ENCODE measurements around the gene PIK3C2G.

The PIK3C2G gene, protein sequence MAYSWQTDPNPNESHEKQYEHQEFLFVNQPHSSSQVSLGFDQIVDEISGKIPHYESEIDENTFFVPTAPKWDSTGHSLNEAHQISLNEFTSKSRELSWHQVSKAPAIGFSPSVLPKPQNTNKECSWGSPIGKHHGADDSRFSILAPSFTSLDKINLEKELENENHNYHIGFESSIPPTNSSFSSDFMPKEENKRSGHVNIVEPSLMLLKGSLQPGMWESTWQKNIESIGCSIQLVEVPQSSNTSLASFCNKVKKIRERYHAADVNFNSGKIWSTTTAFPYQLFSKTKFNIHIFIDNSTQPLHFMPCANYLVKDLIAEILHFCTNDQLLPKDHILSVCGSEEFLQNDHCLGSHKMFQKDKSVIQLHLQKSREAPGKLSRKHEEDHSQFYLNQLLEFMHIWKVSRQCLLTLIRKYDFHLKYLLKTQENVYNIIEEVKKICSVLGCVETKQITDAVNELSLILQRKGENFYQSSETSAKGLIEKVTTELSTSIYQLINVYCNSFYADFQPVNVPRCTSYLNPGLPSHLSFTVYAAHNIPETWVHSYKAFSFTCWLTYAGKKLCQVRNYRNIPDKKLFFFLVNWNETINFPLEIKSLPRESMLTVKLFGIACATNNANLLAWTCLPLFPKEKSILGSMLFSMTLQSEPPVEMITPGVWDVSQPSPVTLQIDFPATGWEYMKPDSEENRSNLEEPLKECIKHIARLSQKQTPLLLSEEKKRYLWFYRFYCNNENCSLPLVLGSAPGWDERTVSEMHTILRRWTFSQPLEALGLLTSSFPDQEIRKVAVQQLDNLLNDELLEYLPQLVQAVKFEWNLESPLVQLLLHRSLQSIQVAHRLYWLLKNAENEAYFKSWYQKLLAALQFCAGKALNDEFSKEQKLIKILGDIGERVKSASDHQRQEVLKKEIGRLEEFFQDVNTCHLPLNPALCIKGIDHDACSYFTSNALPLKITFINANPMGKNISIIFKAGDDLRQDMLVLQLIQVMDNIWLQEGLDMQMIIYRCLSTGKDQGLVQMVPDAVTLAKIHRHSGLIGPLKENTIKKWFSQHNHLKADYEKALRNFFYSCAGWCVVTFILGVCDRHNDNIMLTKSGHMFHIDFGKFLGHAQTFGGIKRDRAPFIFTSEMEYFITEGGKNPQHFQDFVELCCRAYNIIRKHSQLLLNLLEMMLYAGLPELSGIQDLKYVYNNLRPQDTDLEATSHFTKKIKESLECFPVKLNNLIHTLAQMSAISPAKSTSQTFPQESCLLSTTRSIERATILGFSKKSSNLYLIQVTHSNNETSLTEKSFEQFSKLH (N-terminal part only)
- long read RNA-seq, partial matches to known transcripts: 0 of 1 reads
- long read RNA-seq, other reads (novel, unspliced or antisense): 1 of 1 reads

GRCh38 chr12:18261273-18261672, at the start of gene PIK3C2G:
TSS of gene PIK3C2G (plus strand) at chr12:18261518. CDS start at chr12:18282082, 20,564 bp downstream.
- Histone ChIP-seq H3K4me3 (replicated peaks; ENCODE audit: insufficient read depth, low read length) (no peak within 1 kb of the TSS), H3K27ac (replicated peaks) (no peak within 1 kb of the TSS), H3K27me3 (ENCODE audit: insufficient read depth, poor library complexity, severe bottlenecking) (no peaks in the 10 kb centered on the region)
- DNase-seq (ENCODE audit: low read depth in 1 of 2, low spot score in 1 of 2): no peak
- TF ChIP-seq SPI1 (IDR thresholded peaks at IDR 0.05; ENCODE audit: borderline replicate concordance, low read depth) (no peak), POLR2AphosphoS5 (IDR thresholded peaks at IDR 0.05; ENCODE audit: low read depth) (no peak), REST (IDR thresholded peaks at IDR 0.05; ENCODE audit: insufficient replicate concordance, low read depth) (no peak), GABPA (IDR thresholded peaks at IDR 0.05; ENCODE audit: low read depth) (no peak)
- TF ChIP-seq, protein P1, sequence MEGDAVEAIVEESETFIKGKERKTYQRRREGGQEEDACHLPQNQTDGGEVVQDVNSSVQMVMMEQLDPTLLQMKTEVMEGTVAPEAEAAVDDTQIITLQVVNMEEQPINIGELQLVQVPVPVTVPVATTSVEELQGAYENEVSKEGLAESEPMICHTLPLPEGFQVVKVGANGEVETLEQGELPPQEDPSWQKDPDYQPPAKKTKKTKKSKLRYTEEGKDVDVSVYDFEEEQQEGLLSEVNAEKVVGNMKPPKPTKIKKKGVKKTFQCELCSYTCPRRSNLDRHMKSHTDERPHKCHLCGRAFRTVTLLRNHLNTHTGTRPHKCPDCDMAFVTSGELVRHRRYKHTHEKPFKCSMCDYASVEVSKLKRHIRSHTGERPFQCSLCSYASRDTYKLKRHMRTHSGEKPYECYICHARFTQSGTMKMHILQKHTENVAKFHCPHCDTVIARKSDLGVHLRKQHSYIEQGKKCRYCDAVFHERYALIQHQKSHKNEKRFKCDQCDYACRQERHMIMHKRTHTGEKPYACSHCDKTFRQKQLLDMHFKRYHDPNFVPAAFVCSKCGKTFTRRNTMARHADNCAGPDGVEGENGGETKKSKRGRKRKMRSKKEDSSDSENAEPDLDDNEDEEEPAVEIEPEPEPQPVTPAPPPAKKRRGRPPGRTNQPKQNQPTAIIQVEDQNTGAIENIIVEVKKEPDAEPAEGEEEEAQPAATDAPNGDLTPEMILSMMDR (IDR thresholded peaks at IDR 0.05; ENCODE audit: insufficient read depth, low read length): no peak

GRCh38 chr12:18217966-18218365, 43.4 kb upstream of the PIK3C2G start:
- DNase-seq (ENCODE audit: low read depth in 1 of 2, low spot score in 1 of 2): no peak
- no peaks in the 10 kb centered on the region for H3K27me3 ChIP-seq (ENCODE audit: insufficient read depth, poor library complexity, severe bottlenecking)
- no peak overlapping the region for H3K4me3 ChIP-seq (replicated peaks; ENCODE audit: insufficient read depth, low read length)
- no peak overlapping the region for H3K27ac ChIP-seq (replicated peaks)
- TF ChIP-seq SPI1 (IDR thresholded peaks at IDR 0.05; ENCODE audit: borderline replicate concordance, low read depth) (no peak), REST (IDR thresholded peaks at IDR 0.05; ENCODE audit: insufficient replicate concordance, low read depth) (no peak), GABPA (IDR thresholded peaks at IDR 0.05; ENCODE audit: low read depth) (no peak), POLR2AphosphoS5 (IDR thresholded peaks at IDR 0.05; ENCODE audit: low read depth) (no peak)
- TF ChIP-seq, protein P1 (IDR thresholded peaks at IDR 0.05; ENCODE audit: insufficient read depth, low read length): no peak

DNA sequence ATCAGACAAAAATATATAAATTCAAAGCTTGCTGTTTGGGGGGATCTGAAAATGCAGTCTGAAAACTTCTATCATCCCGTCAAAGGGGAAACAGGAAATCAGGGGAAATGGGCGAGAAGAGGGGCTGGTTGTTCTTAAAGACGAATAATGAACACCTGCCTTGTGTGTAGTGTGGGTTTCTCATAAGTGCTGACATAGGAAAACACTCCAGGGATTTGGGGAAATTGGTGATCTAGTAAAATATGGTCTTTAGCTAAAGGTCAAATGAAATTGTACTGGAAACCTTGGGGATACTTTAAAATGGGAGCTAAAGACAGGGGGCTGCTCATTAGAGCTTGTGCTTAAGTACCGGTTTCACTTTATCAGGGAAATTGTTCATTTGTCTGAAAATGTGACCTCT, 39.6 kb upstream of the PIK3C2G start:
- no peaks in the 10 kb centered on the region for H3K27me3 ChIP-seq (ENCODE audit: insufficient read depth, poor library complexity, severe bottlenecking)
- H3K27ac ChIP-seq (replicated peaks): no peak overlapping the region
- no peak overlapping the region for H3K4me3 ChIP-seq (replicated peaks; ENCODE audit: insufficient read depth, low read length)
- TF ChIP-seq POLR2AphosphoS5 (IDR thresholded peaks at IDR 0.05; ENCODE audit: low read depth) (no peak), REST (IDR thresholded peaks at IDR 0.05; ENCODE audit: insufficient replicate concordance, low read depth) (no peak), GABPA (IDR thresholded peaks at IDR 0.05; ENCODE audit: low read depth) (no peak), SPI1 (IDR thresholded peaks at IDR 0.05; ENCODE audit: borderline replicate concordance, low read depth) (no peak)
- TF ChIP-seq, protein P1 (IDR thresholded peaks at IDR 0.05; ENCODE audit: insufficient read depth, low read length): no peak
- DNase-seq (ENCODE audit: low read depth in 1 of 2, low spot score in 1 of 2): no peak

All from HL-60 (cell line).